ENCODE measurements around the gene ZNF134.

ZNF134 gene

DNA sequence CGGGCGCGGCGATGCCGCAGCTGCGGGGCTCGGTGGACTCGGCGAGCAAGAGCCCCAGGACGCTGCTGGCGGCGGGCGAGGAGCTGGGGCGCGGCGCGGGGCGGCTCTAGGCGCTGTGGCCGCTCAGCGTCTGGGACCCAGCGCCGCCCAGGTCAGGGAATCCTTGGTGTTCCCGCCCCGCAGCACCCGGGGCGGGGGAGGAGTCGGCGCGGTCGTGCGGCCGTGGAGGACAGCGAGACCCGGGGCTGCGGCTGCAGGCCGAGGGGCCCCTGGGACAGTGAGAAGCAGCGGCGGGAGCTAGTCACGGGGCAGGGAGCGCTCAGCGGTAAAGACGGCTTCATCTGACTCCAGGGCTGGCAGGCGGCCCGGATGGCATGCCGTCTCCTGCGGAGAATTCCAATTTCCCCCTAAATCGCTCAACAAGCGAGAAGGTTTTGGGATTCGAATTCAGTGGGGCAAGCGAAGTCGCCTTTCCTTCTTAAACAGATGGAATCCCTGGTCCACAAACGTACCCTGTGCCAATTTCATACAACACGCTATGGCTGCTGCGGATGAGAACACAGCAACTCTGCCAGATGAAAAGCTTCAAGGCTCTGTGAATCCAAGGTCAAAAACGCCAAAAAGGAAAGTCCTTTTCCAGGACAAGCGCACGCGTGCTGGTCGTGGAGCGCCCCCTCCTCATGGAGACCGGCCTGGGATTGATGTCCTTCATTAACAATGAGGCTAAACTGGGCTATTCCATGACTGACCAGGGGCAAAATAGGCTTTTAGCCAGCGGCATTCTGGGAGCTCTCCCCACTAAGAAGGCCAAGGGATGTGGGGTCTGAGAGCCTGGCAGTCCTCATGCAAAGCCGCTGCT lies 50.5 kb downstream of the ZNF134 start (continued):
- TF ChIP-seq ZNF596 (tag by site-specific recombination; IDR thresholded peaks at IDR 0.05) (no peak), ZNF585B (tag by site-specific recombination; IDR thresholded peaks at IDR 0.05) (no peak), ZNF843 (tag by site-specific recombination; IDR thresholded peaks at IDR 0.05) (no peak), ELK4 (IDR thresholded peaks at IDR 0.05; ENCODE audit: borderline replicate concordance, low read depth, low read length) (no peak), ZNF610 (tag by site-specific recombination; IDR thresholded peaks at IDR 0.05; ENCODE audit: borderline replicate concordance) (no peak; the same call in 1 of the 2 replicates), HIC1 (tag by site-specific recombination; IDR thresholded peaks at IDR 0.05) (no peak), ZNF223 (tag by site-specific recombination; IDR thresholded peaks at IDR 0.05) (no peak), ZNF629 (tag by site-specific recombination; IDR thresholded peaks at IDR 0.05) (no peak), FEZF1 (tag by site-specific recombination; IDR thresholded peaks at IDR 0.05) (no peak), OSR2 (tag by site-specific recombination; IDR thresholded peaks at IDR 0.05) (0 out of 2 replicates have a peak, but pooled peaks have one; percentile 47), SCRT2 (tag by site-specific recombination; IDR thresholded peaks at IDR 0.05) (no peak), PRDM2 (tag by site-specific recombination; IDR thresholded peaks at IDR 0.05; ENCODE audit: borderline replicate concordance) (no peak), ZNF677 (tag by site-specific recombination; IDR thresholded peaks at IDR 0.05) (no peak), KLF9 (tag by site-specific recombination; IDR thresholded peaks at IDR 0.05; ENCODE audit: low read depth) (peak; percentile 36; the same call in 1 of the 2 replicates), ZNF48 (tag by site-specific recombination; IDR thresholded peaks at IDR 0.05) (no peak), ZNF521 (tag by site-specific recombination; IDR thresholded peaks at IDR 0.05) (no peak), KLF10 (tag by site-specific recombination; IDR thresholded peaks at IDR 0.05) (no peak), ZEB2 (tag by site-specific recombination; IDR thresholded peaks at IDR 0.05) (no peak), KLF16 (tag by site-specific recombination; IDR thresholded peaks at IDR 0.05) (no peak)
- TF ChIP-seq, protein P1, sequence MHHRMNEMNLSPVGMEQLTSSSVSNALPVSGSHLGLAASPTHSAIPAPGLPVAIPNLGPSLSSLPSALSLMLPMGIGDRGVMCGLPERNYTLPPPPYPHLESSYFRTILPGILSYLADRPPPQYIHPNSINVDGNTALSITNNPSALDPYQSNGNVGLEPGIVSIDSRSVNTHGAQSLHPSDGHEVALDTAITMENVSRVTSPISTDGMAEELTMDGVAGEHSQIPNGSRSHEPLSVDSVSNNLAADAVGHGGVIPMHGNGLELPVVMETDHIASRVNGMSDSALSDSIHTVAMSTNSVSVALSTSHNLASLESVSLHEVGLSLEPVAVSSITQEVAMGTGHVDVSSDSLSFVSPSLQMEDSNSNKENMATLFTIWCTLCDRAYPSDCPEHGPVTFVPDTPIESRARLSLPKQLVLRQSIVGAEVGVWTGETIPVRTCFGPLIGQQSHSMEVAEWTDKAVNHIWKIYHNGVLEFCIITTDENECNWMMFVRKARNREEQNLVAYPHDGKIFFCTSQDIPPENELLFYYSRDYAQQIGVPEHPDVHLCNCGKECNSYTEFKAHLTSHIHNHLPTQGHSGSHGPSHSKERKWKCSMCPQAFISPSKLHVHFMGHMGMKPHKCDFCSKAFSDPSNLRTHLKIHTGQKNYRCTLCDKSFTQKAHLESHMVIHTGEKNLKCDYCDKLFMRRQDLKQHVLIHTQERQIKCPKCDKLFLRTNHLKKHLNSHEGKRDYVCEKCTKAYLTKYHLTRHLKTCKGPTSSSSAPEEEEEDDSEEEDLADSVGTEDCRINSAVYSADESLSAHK (tag by site-specific recombination; IDR thresholded peaks at IDR 0.05), result no peak
- TF ChIP-seq, protein P2, sequence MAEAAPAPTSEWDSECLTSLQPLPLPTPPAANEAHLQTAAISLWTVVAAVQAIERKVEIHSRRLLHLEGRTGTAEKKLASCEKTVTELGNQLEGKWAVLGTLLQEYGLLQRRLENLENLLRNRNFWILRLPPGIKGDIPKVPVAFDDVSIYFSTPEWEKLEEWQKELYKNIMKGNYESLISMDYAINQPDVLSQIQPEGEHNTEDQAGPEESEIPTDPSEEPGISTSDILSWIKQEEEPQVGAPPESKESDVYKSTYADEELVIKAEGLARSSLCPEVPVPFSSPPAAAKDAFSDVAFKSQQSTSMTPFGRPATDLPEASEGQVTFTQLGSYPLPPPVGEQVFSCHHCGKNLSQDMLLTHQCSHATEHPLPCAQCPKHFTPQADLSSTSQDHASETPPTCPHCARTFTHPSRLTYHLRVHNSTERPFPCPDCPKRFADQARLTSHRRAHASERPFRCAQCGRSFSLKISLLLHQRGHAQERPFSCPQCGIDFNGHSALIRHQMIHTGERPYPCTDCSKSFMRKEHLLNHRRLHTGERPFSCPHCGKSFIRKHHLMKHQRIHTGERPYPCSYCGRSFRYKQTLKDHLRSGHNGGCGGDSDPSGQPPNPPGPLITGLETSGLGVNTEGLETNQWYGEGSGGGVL (tag by site-specific recombination; IDR thresholded peaks at IDR 0.05), result 0 out of 2 replicates have a peak, but pooled peaks have one; percentile 26
- TF ChIP-seq, protein P3, sequence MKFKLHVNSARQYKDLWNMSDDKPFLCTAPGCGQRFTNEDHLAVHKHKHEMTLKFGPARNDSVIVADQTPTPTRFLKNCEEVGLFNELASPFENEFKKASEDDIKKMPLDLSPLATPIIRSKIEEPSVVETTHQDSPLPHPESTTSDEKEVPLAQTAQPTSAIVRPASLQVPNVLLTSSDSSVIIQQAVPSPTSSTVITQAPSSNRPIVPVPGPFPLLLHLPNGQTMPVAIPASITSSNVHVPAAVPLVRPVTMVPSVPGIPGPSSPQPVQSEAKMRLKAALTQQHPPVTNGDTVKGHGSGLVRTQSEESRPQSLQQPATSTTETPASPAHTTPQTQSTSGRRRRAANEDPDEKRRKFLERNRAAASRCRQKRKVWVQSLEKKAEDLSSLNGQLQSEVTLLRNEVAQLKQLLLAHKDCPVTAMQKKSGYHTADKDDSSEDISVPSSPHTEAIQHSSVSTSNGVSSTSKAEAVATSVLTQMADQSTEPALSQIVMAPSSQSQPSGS (tag by site-specific recombination; IDR thresholded peaks at IDR 0.05; ENCODE audit: low read depth), result no peak

Measured in HEK293 (cell line).